ENCODE measurements around the gene PRX.
"Not testable (repeated sequence)": the region's sequence is repeated elsewhere in the genome, so short reads cannot be mapped to it uniquely, and the experiment has no call there.

Gene PRX

DNA sequence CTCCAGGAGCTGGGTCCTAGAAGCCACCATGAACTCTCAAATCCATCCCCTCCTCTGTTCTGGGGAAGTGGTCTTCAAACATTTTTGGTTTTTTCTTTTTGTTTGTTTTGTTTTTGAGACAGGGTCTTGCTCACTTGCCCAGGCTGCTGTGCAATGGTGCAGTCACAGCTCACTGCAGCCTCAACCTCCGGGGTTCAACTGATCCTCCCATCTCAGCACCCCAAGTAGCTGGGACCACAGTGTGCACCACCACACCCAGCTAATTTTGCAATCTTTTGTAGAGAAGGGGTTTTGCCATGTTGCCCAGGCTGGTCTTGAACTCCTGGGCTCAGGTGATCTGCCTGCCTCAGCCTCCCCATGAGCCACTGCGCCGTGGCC lies 45.4 kb upstream of the PRX start:
- no peak overlapping the region for H2BK12ac ChIP-seq (ENCODE audit: low read length)
- no peak overlapping the region for H3K14ac ChIP-seq (ENCODE audit: low read length)
- no peak overlapping the region for H2BK5ac ChIP-seq (ENCODE audit: low read length)
- no peaks in the 10 kb centered on the region for H3K9me3 ChIP-seq (replicated peaks in 1 of 2; ENCODE audit: control insufficient read depth in 2 of 2, insufficient read depth in 1 of 2, low read depth in 1 of 2, low read length in 2 of 2)
- H2AK5ac ChIP-seq (ENCODE audit: low read depth, low read length): no peak overlapping the region
- no peak overlapping the region for H4K91ac ChIP-seq (ENCODE audit: low read depth, low read length, poor library complexity)
- WGBS, 2 donors (ENCODE audit: extremely low coverage in 2 of 2, insufficient read length in 2 of 2, insufficient replicate concordance in 1 of 2): no CpG with 5 or more reads among the region's 3 CpGs
- no peaks in the 10 kb centered on the region for H3K27me3 ChIP-seq (ENCODE audit: control insufficient read depth in 3 of 3, insufficient read depth in 3 of 3, low read depth in 1 of 3, low read length in 3 of 3)
- peak overlapping the region; percentile 57 for H3K18ac ChIP-seq (ENCODE audit: low read length)
- no peak overlapping the region for H3K27ac ChIP-seq (replicated peaks; ENCODE audit: low read length)
- H3K9ac ChIP-seq (ENCODE audit: low read depth, low read length, poor library complexity): no peak overlapping the region
- DNase-seq (ENCODE audit: low spot score): no peak
- no peak overlapping the region for H3K4ac ChIP-seq (ENCODE audit: low read length)
- no peak overlapping the region for H2BK15ac ChIP-seq (ENCODE audit: low read length)
- no peak overlapping the region for H2AFZ ChIP-seq (ENCODE audit: low read length)
- H3K4me3 ChIP-seq (ENCODE audit: low read length in 2 of 2): no peak overlapping the region
- no peak overlapping the region for H4K8ac ChIP-seq (ENCODE audit: low read depth, low read length)
- H3K23ac ChIP-seq (ENCODE audit: low read depth, low read length, poor library complexity): peak overlapping the region; percentile 65
- no peaks in the 10 kb centered on the region for H3K79me1 ChIP-seq (ENCODE audit: low read depth, low read length)
- no peaks in the 10 kb centered on the region for H3K4me1 ChIP-seq (ENCODE audit: control insufficient read depth in 2 of 2, insufficient read depth in 1 of 2, low read depth in 1 of 2, low read length in 2 of 2)
- no peak overlapping the region for H2BK120ac ChIP-seq (ENCODE audit: low read depth, low read length)
- no peaks in the 10 kb centered on the region for H3K36me3 ChIP-seq (replicated peaks in 1 of 2; ENCODE audit: control insufficient read depth in 2 of 2, insufficient read depth in 2 of 2, low read length in 2 of 2)
- no peak overlapping the region for H3K4me2 ChIP-seq (ENCODE audit: insufficient read depth, low read length, poor library complexity, severe bottlenecking)

DNA sequence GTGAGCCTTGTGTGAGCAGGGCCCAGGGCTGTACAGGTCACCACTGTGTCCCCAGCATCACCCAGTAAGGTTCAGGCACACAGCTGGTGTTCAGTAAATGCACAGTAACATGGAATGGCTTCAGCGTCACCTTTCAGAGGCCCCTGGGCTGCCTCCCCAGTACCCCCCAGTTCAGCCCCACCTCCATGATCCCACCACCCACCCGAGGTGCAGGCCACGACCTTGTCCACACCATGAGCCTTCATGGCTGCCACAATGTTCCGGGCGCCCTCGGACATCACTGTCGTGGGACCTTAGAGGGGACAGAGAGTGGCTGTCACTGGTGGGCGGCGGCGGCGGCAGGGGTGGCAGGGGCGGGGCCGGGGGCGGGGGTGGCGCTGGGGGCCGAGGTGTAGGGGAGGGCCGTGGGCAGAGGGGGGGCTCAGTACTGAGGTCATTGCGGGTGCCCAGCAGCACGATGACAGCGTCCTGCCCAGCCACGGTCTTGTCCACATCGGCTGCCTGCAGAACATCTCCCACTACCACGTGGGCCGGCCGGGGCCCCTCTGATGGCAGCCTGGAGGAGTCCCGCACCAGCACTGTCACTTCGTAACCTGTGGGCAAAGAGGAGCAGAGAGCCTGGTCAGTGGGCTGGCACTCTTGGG lies 44.9 kb upstream of the PRX start:
- no peak overlapping the region for H2BK15ac ChIP-seq (ENCODE audit: low read length)
- no peak overlapping the region for H3K27ac ChIP-seq (replicated peaks; ENCODE audit: low read length)
- H3K4ac ChIP-seq (ENCODE audit: low read length): no peak overlapping the region
- H2AK5ac ChIP-seq (ENCODE audit: low read depth, low read length): no peak overlapping the region
- H2AFZ ChIP-seq (ENCODE audit: low read length): no peak overlapping the region
- H3K18ac ChIP-seq (ENCODE audit: low read length): peak overlapping the region; percentile 57
- no CpG with 5 or more reads among the region's 27 CpGs for WGBS, 2 donors (ENCODE audit: extremely low coverage in 2 of 2, insufficient read length in 2 of 2, insufficient replicate concordance in 1 of 2)
- no peaks in the 10 kb centered on the region for H3K79me1 ChIP-seq (ENCODE audit: low read depth, low read length)
- H3K23ac ChIP-seq (ENCODE audit: low read depth, low read length, poor library complexity): peak overlapping the region; percentile 65
- no peaks in the 10 kb centered on the region for H3K9me3 ChIP-seq (replicated peaks in 1 of 2; ENCODE audit: control insufficient read depth in 2 of 2, insufficient read depth in 1 of 2, low read depth in 1 of 2, low read length in 2 of 2)
- no peak overlapping the region for H2BK5ac ChIP-seq (ENCODE audit: low read length)
- no peak overlapping the region for H2BK120ac ChIP-seq (ENCODE audit: low read depth, low read length)
- DNase-seq (ENCODE audit: low spot score): no peak
- H3K9ac ChIP-seq (ENCODE audit: low read depth, low read length, poor library complexity): no peak overlapping the region
- H3K4me2 ChIP-seq (ENCODE audit: insufficient read depth, low read length, poor library complexity, severe bottlenecking): no peak overlapping the region
- H2BK12ac ChIP-seq (ENCODE audit: low read length): no peak overlapping the region
- no peaks in the 10 kb centered on the region for H3K4me1 ChIP-seq (ENCODE audit: control insufficient read depth in 2 of 2, insufficient read depth in 1 of 2, low read depth in 1 of 2, low read length in 2 of 2)
- H3K14ac ChIP-seq (ENCODE audit: low read length): no peak overlapping the region
- no peak overlapping the region for H4K91ac ChIP-seq (ENCODE audit: low read depth, low read length, poor library complexity)
- H3K36me3 ChIP-seq (replicated peaks in 1 of 2; ENCODE audit: control insufficient read depth in 2 of 2, insufficient read depth in 2 of 2, low read length in 2 of 2): no peaks in the 10 kb centered on the region
- no peak overlapping the region for H3K4me3 ChIP-seq (ENCODE audit: low read length in 2 of 2)
- H3K27me3 ChIP-seq (ENCODE audit: control insufficient read depth in 3 of 3, insufficient read depth in 3 of 3, low read depth in 1 of 3, low read length in 3 of 3): no peaks in the 10 kb centered on the region
- H4K8ac ChIP-seq (ENCODE audit: low read depth, low read length): no peak overlapping the region

DNA sequence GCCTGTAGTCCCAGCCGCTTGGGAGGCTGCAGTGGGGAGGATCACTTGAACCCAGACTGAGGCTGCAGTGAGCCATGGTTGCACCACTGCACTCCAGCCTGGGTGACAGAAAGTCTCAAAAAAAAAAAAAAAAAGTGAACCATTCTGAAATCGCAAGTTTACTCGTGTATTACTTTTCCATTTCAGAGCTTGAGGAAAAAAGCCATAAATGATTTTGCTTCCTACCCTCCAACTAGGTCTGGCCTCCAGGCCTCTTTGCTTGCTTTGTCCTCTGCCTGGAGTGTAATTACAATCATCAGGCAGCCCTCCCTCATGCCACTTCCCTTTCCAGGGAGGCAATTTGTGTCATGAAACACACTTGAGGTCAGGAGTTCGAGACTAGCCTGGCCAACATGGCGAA lies 43.9 kb upstream of the PRX start:
- Histone ChIP-seq H3K4me2 (ENCODE audit: insufficient read depth, low read length, poor library complexity, severe bottlenecking) (no peak overlapping the region), H3K9ac (ENCODE audit: low read depth, low read length, poor library complexity) (no peak overlapping the region), H3K18ac (ENCODE audit: low read length) (no peak overlapping the region), H2BK5ac (ENCODE audit: low read length) (no peak overlapping the region), H3K79me1 (ENCODE audit: low read depth, low read length) (no peaks in the 10 kb centered on the region), H3K27me3 (ENCODE audit: control insufficient read depth in 3 of 3, insufficient read depth in 3 of 3, low read depth in 1 of 3, low read length in 3 of 3) (no peaks in the 10 kb centered on the region), H3K27ac (replicated peaks; ENCODE audit: low read length) (no peak overlapping the region), H3K4me3 (ENCODE audit: low read length in 2 of 2) (no peak overlapping the region), H3K4me1 (ENCODE audit: control insufficient read depth in 2 of 2, insufficient read depth in 1 of 2, low read depth in 1 of 2, low read length in 2 of 2) (no peaks in the 10 kb centered on the region), H3K4ac (ENCODE audit: low read length) (no peak overlapping the region), H2AK5ac (ENCODE audit: low read depth, low read length) (no peak overlapping the region), H2BK120ac (ENCODE audit: low read depth, low read length) (no peak overlapping the region), H3K36me3 (replicated peaks in 1 of 2; ENCODE audit: control insufficient read depth in 2 of 2, insufficient read depth in 2 of 2, low read length in 2 of 2) (no peaks in the 10 kb centered on the region), H3K23ac (ENCODE audit: low read depth, low read length, poor library complexity) (no peak overlapping the region), H4K8ac (ENCODE audit: low read depth, low read length) (no peak overlapping the region), H3K14ac (ENCODE audit: low read length) (no peak overlapping the region), H2BK12ac (ENCODE audit: low read length) (no peak overlapping the region), H4K91ac (ENCODE audit: low read depth, low read length, poor library complexity) (no peak overlapping the region), H3K9me3 (replicated peaks in 1 of 2; ENCODE audit: control insufficient read depth in 2 of 2, insufficient read depth in 1 of 2, low read depth in 1 of 2, low read length in 2 of 2) (no peaks in the 10 kb centered on the region), H2BK15ac (ENCODE audit: low read length) (no peak overlapping the region), H2AFZ (ENCODE audit: low read length) (no peak overlapping the region)
- no peak for DNase-seq (ENCODE audit: low spot score)
- WGBS, 2 donors (ENCODE audit: extremely low coverage in 2 of 2, insufficient read length in 2 of 2, insufficient replicate concordance in 1 of 2): no CpG with 5 or more reads among the region's 5 CpGs

DNA sequence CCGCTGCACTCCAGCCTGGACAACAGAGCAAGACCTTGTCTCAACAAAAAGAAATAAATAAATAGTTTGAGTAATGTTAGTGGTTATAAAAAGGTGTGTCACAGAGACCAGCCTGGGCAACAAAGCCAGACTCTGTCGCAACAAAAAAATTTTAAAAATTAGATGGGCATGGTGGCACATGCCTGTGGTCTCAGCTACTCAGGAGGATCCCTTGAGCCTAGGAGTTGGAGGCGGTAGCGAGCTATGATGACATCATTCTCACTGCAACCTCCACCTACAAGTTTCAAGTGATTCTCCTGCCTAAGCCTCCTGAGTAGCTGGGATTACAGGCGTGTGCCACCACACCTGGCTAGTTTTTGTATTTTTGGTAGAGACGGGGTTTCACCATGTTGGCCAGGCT lies 40.8 kb upstream of the PRX start:
- not testable (repeated sequence) for H3K36me3 ChIP-seq (replicated peaks in 1 of 2; ENCODE audit: control insufficient read depth in 2 of 2, insufficient read depth in 2 of 2, low read length in 2 of 2); H3K23ac ChIP-seq (ENCODE audit: low read depth, low read length, poor library complexity); H3K4ac ChIP-seq (ENCODE audit: low read length); H3K4me1 ChIP-seq (ENCODE audit: control insufficient read depth in 2 of 2, insufficient read depth in 1 of 2, low read depth in 1 of 2, low read length in 2 of 2); H3K14ac ChIP-seq (ENCODE audit: low read length); H3K18ac ChIP-seq (ENCODE audit: low read length); H2AK5ac ChIP-seq (ENCODE audit: low read depth, low read length); H2BK12ac ChIP-seq (ENCODE audit: low read length); H2BK15ac ChIP-seq (ENCODE audit: low read length); H3K27ac ChIP-seq (replicated peaks; ENCODE audit: low read length); H4K8ac ChIP-seq (ENCODE audit: low read depth, low read length); H2BK120ac ChIP-seq (ENCODE audit: low read depth, low read length); H3K27me3 ChIP-seq (ENCODE audit: control insufficient read depth in 3 of 3, insufficient read depth in 3 of 3, low read depth in 1 of 3, low read length in 3 of 3); H3K9me3 ChIP-seq (replicated peaks in 1 of 2; ENCODE audit: control insufficient read depth in 2 of 2, insufficient read depth in 1 of 2, low read depth in 1 of 2, low read length in 2 of 2); H4K91ac ChIP-seq (ENCODE audit: low read depth, low read length, poor library complexity); DNase-seq (ENCODE audit: low spot score); H3K4me3 ChIP-seq (ENCODE audit: low read length in 2 of 2); H3K79me1 ChIP-seq (ENCODE audit: low read depth, low read length); H2BK5ac ChIP-seq (ENCODE audit: low read length); H3K9ac ChIP-seq (ENCODE audit: low read depth, low read length, poor library complexity); H3K4me2 ChIP-seq (ENCODE audit: insufficient read depth, low read length, poor library complexity, severe bottlenecking); H2AFZ ChIP-seq (ENCODE audit: low read length)
- no CpG with 5 or more reads among the region's 6 CpGs for WGBS, 2 donors (ENCODE audit: extremely low coverage in 2 of 2, insufficient read length in 2 of 2, insufficient replicate concordance in 1 of 2)

Measured in neuronal stem cell (in vitro differentiated cells).